Measurements from ENCODE around the gene LZTS3. TPM values are rescaled to one million over a fixed set of nuclear protein-coding genes. Genes with fewer than 3 reads are reported as not detected.
A peak's percentile ranks its signal among the peaks of the same experiment; 100 is the strongest.
"Not testable (repeated sequence)": the region's sequence is repeated elsewhere in the genome, so short reads cannot be mapped to it uniquely, and the experiment has no call there.

Gene LZTS3
- total and polyA plus RNA-seq, 10 of the 15 experiments (the other 5 are each of a cell fraction or from before 2014, with no cell fraction given), result 0.03 to 0.90 (median 0.22) TPM

- SMC1A ChIA-PET (ENCODE audit: uncharacterized antibody, unreplicated experiment), result no interaction called here
- TSS peak; percentile 39 for BruUV-seq (replicated peaks)
- RAD21 ChIA-PET (ENCODE audit: unreplicated experiment), result no interaction called here
- CTCF ChIA-PET, result interaction anchor here (0.6 kb wide), 1 partner anchor 480 kb away, joined by 3 read pairs; no protein-coding TSS in a partner anchor
- no peaks in the 10 kb centered on the region for H3K4me1 ChIP-seq (ENCODE audit: control insufficient read depth, insufficient read depth, low read length)
- in situ Hi-C loops (cut with MboI) (no loop called here), intact Hi-C loops (cut with micrococcal nuclease; ENCODE audit: unreplicated experiment) (no loop called here)
- FAIRE-seq (no peak), DNase-seq (ENCODE audit: low read depth, low spot score) (no peak), ATAC-seq (no peak)
- H3K9ac ChIP-seq (ENCODE audit: control insufficient read depth, insufficient read depth, low read length), result no peak overlapping the region
- H2AFZ ChIP-seq (ENCODE audit: control insufficient read depth, low read depth, low read length), result no peak overlapping the region
- no peaks in the 10 kb centered on the region for H3K9me3 ChIP-seq (replicated peaks; ENCODE audit: control insufficient read depth, insufficient read depth, low read length)
- POLR2A ChIA-PET, result no interaction called here
- WGBS (ENCODE audit: insufficient coverage, insufficient replicate concordance, low lambda C conversion rate, missing lambda C conversion rate), result 61% methylated on average over 3 of the region's 3 CpGs
- H3K4me2 ChIP-seq (ENCODE audit: control insufficient read depth, insufficient read depth), result no peak overlapping the region
- no peaks in the 10 kb centered on the region for H3K79me2 ChIP-seq (ENCODE audit: control insufficient read depth, insufficient read depth, low read length)
- TF ChIP-seq POLR2A (IDR thresholded peaks at IDR 0.05; ENCODE audit: low read depth, low read length) (0 out of 2 replicates have a peak, but pooled peaks have one; percentile 12), NFIC (IDR thresholded peaks at IDR 0.05; ENCODE audit: low read depth, low read length) (no peak)
- H3K27me3 ChIP-seq (replicated peaks in 1 of 2; ENCODE audit: control insufficient read depth in 2 of 2, insufficient read depth in 2 of 2, low read length in 1 of 2), result no peaks in the 10 kb centered on the region
- H4K20me1 ChIP-seq (ENCODE audit: control insufficient read depth, insufficient read depth), result 0 out of 2 replicates have a peak, but pooled peaks cover 2% of the 10 kb centered on the region
- H3K27ac ChIP-seq (ENCODE audit: control insufficient read depth, insufficient read depth), result no peak overlapping the region
- H3K4me3 ChIP-seq, result no peak overlapping the region
- peaks cover 5 to 17% of the 10 kb centered on the region in 2 experiments; a peak in 3 of 4 replicates for H3K36me3 ChIP-seq (ENCODE audit: control insufficient read depth in 2 of 2, insufficient read depth in 2 of 2, low read length in 1 of 2)
Measured at GRCh38 chr20:3188823-3189413, 15.6 kb upstream of the LZTS3 start.

GRCh38 chr20:3187861-3188260 lies 14.5 kb upstream of the LZTS3 start:
- RAD21 ChIA-PET (ENCODE audit: unreplicated experiment); H2AFZ ChIP-seq (ENCODE audit: control insufficient read depth, low read depth, low read length); H3K9me3 ChIP-seq (replicated peaks; ENCODE audit: control insufficient read depth, insufficient read depth, low read length); H3K27ac ChIP-seq (ENCODE audit: control insufficient read depth, insufficient read depth); H3K9ac ChIP-seq (ENCODE audit: control insufficient read depth, insufficient read depth, low read length); CTCF ChIA-PET; BruUV-seq (replicated peaks); H3K4me2 ChIP-seq (ENCODE audit: control insufficient read depth, insufficient read depth); DNase-seq (ENCODE audit: low read depth, low spot score); ATAC-seq; H3K79me2 ChIP-seq (ENCODE audit: control insufficient read depth, insufficient read depth, low read length); intact Hi-C loops (cut with micrococcal nuclease; ENCODE audit: unreplicated experiment); H3K4me3 ChIP-seq; FAIRE-seq; in situ Hi-C loops (cut with MboI); H4K20me1 ChIP-seq (ENCODE audit: control insufficient read depth, insufficient read depth); H3K4me1 ChIP-seq (ENCODE audit: control insufficient read depth, insufficient read depth, low read length); POLR2A ChIA-PET; H3K27me3 ChIP-seq (replicated peaks in 1 of 2; ENCODE audit: control insufficient read depth in 2 of 2, insufficient read depth in 2 of 2, low read length in 1 of 2): not testable (repeated sequence)
- 97% methylated on average over 9 of the region's 9 CpGs for WGBS (ENCODE audit: insufficient coverage, insufficient replicate concordance, low lambda C conversion rate, missing lambda C conversion rate)
- H3K36me3 ChIP-seq (ENCODE audit: control insufficient read depth in 2 of 2, insufficient read depth in 2 of 2, low read length in 1 of 2), result peaks cover 5 to 16% of the 10 kb centered on the region in 2 experiments; a peak in 3 of 4 replicates
- SMC1A ChIA-PET (ENCODE audit: uncharacterized antibody, unreplicated experiment), result interaction anchor here (1.6 kb wide), 1 partner anchor 15 kb away, joined by 5 read pairs; no protein-coding TSS in a partner anchor
